Inferior parietal cortex (tissue), 1 donor: ENCODE data around the gene MATN1.

Experiments
- DNase-seq: peaks from one replicate; pipeline ENCODE4 v3.0.0-alpha.2; 2016; ENCODE audit errors: extremely low spot score

The MATN1 gene

DNA sequence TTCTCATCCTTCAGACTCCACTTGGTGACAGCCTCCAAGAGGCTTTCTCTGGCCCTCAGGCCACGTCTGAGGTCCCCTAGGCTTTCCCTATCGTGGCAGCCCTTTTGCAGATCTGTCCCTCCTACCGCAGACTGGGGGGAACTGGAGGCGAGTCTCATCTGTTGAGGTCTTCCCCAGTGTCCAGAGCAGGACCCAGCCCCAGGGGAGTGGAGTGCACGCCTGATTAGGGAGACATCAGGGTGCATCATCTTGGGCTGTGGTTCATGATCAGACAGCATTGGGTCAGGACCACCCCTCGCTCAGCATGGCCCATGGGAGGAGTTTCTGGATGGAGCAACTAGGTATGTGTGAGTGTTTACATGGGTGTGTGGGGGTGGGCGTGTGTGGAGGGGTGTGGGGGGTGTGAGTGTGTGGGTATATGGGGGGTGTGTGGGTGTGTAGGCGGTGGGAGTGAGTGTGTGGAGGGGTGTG is 8.5 kb upstream of the MATN1 start:
- DNase-seq = no peak

GRCh38 chr1:30731109-30731805 is 7.9 kb upstream of the MATN1 start:
- no peak for DNase-seq

GRCh38 chr1:30730346-30731108 is 7.1 kb upstream of the MATN1 start:
- no peak for DNase-seq

GRCh38 chr1:30729901-30730300 is 6.5 kb upstream of the MATN1 start:
- DNase-seq = no peak

DNA sequence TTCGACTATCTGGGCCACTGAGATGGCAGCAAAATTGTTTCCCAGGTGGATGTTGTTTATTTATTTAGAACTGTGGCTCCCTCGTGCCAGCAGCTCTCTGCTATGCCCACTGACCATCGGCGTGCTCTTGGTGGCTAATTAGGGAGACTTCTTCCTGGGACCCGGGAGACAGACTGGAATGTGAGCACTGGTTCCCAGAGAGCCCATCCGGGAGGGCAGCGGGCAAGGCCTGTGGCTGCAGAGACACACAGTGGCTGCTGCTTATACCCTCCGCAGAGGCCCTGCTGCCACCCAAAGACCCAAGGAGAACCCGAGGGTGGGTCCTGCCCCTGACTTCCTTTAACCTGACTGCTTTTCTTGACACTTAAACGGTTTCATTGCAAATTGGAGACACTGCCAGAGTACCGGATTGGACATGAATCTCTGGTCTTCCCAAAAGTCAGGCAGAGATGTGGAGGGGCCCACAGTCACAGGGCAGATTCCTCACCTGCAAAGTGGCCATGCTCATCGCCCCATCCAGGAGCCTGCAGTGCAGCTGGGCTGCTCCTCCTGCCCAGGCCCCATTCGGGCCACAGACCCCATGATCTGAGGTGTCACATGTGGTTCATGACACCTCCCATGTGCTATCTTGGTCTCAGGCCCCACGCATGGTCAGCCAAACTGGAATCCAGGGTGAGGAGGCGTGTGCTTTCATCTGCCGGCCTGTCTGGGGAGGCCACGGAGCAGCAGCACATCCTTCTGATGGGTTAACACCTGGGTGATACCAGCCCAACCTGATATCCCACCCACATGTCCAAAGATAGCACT is 5.7 kb upstream of the MATN1 start:
- no peak for DNase-seq

DNA sequence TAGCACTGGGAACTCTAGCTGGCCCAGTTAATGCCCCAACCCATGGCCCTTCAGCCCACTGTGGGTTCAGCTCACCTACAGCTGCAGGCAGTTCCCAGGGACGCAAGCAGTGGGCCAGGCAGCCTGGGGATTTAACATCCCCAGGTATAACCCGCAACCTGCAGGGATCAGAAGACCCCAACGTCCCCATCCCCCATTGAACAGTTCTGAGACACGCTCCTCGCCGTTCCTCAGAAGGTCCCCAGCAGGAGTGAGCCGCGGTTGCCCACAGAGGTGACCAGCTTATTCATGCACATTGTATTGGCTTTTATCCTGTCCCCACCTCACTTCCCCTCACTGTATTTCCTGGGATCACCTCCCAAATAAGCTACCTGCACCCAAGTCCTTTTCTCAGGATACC is 5.0 kb upstream of the MATN1 start:
- DNase-seq = no peak

DNA sequence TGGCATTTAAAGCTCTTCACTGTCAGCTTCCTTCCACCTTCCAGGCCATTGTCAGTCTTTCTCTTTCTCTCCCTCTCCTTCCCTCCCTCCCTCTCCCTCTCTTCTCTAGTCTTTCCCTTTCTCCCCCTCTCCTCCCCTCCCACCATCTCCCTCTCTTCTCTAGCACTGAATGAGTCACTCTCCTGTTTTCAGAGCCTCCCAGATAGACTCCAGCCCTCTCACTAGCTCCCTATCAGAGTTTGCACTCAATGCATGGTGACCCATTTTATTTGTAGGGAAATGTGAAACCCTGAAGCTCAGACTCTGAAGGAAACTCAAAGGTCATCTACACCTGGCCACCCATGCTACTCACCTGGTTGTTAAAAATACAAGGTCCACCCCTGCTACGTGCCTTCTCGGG is 4.4 kb upstream of the MATN1 start:
- DNase-seq = no peak

DNA sequence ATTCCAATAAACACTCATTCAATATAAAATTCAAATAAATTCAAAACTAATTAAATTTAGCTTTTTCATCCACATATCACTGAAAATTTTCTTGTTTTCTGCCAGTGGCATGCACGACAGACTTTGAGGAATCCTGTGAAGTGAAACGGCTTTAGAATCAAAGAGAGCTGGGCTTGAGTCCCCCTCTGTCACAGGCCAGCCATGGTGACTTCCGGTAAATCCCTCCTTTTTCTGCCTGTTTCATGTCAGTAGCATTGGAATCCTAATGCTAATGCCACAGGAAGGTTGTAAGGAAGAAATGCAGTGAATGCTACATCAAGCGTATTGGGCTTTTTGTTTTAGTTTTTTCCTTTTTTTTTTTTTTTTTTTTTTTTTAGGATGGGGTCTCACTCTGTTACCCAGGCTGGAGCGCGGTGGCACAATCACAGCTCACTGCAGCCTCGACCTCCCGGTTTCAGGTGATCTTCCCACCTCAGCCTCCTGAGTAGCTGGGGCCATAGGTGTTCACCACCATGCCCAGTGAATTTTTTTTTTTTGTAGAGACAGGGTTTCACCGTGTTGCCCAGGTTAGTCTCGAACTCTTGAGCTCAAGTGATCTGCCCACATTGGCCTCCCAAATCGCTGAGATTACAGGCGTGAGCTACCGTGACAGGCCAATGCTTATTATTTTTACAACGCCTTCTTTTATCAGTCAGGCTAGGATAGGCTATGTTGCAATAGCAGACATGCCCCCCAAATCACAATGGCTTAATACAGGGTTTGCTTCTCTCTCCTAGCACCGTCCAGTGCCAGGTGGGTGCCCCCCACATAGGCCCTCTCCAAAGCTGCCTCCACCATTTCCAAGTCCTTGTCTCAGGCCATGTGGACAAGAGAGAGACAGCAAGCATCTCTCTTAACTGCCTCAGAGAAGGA is 3.6 kb upstream of the MATN1 start:
- no peak for DNase-seq

GRCh38 chr1:30726236-30726635 is 2.9 kb upstream of the MATN1 start:
- DNase-seq = no peak

DNA sequence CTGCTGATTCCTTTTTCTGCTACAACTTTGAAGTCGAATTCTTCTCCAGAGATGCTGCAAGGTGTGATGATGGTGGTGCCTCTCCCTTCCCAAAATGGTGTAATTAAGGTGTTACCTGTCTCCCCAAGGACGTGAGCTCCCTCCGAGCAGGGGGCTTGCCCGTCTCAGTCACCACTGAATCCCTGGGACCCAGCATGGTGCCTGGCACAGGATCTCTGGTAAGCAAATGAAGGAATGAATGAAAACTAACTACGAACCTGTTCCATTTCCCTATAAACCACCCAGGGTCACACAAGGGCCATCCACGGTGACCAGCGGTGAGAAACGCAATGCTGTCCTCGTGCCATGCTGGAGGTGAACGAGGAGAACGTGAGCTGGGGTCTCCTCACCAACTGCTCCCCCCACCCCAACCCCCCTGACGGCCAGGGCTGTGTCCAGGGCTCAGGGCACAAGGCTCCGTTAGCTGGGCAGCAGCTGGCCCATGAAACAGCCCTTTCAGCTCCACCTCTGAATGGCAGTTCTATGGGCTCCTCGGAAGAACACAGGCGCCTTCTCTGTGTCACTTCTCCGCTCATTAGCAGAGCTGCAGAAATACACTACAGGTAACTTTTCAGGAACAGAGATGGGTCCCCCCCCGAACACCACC is 2.2 kb upstream of the MATN1 start:
- DNase-seq = no peak

DNA sequence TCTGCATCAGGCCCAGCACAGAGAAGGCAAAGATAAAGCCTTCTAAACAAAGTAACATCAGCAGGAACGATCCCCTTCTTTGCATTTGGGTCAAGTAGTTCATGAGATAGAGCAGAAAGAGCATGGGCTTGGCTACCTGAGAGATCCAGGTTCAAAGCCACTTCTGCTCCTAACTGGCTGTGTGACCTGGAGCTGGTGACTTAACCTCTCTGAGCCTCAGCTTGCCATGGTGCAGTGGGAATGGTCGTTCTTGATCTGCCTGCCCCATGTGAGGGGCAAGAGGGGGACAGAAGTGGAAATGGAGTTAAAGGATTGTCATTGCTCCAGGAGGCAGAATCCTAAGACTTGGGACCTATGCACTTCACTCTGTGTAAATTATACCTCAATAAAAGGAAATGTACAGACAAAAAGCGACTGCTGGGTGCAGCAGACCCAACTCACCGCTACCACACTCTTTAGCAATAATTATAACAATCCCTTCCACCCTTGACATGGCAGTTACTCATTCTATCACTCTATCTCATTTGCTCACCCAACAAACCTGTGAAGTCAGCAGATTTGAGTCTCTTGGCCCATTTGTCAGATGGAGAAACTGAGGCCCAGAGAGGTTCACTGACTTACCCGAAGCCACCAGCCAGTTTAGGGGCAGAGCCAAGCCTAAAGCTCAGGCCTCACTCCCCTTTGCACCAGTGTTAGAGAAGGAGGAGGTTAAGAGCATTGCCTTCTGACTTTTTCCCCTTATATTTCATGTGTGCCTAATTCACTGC is 1.5 kb upstream of the MATN1 start:
- no peak for DNase-seq

DNA sequence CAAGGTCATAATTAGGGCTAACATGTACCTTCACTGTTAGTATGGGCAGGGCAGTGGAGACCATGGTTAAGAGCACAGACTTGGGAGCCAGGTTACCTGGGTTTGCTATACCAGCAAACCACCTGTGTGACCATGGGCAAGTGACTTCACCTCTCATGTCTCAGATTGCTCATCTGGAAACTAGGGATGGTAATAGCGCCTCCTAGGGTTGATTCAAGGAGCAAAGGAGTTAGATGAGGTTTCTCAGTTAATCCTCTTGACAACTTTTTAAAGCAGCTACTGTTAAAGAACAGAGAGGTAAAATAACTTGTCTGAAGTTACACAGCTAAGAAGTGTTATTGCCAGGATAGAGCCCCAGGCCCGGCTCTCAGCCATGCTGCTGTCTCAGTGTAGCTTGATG is 790 bp upstream of the MATN1 start:
- no peak for DNase-seq

DNA sequence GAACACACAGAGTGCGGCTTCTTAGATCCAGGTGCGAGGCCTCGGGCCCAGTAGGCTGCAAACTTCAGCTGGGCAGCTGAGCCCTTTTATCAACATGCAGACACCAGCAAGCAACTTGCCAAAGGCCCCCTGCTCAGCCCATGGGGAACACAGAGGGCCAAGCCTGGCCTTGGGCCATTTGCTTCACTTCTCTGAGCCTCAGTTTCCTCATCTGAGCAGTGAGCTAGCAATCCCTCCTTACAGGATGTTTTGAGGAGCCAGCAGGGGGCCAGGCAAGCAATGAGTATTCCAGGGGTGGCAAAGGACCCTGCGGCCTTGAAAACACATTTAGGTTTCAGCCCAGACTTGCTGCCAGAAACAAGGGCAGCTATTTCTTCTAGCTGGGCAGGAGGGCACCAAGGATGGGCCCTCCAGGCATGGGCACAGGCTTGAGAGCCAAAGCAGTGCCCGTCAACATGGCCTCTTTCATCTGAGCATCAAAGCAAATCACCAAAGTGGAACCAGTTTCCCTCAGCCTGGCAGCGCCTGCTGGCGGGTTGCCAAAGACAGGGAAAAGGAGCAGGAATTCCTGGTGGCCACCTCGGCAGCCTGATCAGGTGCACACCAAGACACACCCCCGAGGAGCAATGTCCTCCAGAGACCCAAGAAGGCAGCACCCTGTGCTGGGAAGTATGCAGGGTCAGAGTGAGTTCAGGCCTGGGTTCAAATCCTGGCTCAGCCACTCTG is 1.4 kb downstream of the MATN1 start:
- no peak for DNase-seq

DNA sequence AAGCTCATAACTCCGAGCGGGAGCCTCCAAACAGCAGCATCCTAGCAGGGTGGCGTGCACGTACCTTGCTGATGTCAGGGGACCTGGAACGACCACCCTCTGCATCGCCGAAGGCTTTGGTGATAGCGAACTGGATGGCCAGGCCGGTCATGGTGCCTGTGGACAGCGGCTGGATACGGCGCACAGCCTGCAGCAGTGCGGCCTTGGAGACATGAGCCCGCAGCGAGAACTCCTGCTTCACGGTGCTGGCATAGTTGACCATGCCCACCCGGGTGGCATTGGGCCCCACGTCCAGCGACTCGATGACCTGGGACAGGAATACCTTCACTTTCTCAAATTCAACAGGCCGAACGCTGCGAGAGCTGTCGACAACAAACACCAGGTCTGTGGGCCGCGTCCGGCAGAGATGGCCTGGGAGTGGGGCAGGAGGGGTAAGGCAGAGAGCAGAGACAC is 2.0 kb downstream of the MATN1 start:
- DNase-seq = no peak

GRCh38 chr1:30720271-30721223 is 2.8 kb downstream of the MATN1 start:
- DNase-seq = no peak

GRCh38 chr1:30719406-30720270 is 3.7 kb downstream of the MATN1 start:
- DNase-seq = peak; percentile 95
